ENCODE measurements around the gene SPAG9.

DNA sequence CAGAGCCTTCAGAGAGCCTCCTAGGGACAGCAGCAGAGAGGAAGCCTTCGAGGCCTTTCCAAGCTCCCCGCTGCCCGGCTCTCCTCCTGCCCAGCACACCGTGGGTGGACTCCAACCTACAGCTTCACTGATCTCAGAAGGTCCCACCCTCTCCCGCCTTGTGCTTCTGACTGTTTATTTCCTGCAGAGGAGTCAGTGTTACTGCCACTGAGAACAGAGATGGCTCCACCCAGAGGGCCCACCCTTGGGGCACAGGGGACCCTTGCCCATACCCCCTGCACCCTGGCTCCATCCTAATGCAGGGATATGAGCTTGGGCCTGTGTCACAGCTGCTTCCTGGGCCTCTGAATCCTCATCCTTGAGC lies 201.8 kb downstream of the SPAG9 start:
- TF ChIP-seq, protein P1, sequence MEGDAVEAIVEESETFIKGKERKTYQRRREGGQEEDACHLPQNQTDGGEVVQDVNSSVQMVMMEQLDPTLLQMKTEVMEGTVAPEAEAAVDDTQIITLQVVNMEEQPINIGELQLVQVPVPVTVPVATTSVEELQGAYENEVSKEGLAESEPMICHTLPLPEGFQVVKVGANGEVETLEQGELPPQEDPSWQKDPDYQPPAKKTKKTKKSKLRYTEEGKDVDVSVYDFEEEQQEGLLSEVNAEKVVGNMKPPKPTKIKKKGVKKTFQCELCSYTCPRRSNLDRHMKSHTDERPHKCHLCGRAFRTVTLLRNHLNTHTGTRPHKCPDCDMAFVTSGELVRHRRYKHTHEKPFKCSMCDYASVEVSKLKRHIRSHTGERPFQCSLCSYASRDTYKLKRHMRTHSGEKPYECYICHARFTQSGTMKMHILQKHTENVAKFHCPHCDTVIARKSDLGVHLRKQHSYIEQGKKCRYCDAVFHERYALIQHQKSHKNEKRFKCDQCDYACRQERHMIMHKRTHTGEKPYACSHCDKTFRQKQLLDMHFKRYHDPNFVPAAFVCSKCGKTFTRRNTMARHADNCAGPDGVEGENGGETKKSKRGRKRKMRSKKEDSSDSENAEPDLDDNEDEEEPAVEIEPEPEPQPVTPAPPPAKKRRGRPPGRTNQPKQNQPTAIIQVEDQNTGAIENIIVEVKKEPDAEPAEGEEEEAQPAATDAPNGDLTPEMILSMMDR (IDR thresholded peaks at IDR 0.05; ENCODE audit: borderline replicate concordance, extremely low read depth, low read length, poor library complexity, severe bottlenecking): no peak
- no peak for TF ChIP-seq EZH2 (IDR thresholded peaks at IDR 0.05; ENCODE audit: borderline replicate concordance, low read depth, low read length, severe bottlenecking)

Data from DND-41 (cell line).